Fibroblast of mammary gland (primary cell): ENCODE data around the gene ERC1.
A peak's percentile ranks its signal among the peaks of the same experiment; 100 is the strongest.

Source experiments
- DNase-seq: peaks from one replicate; pipeline ENCODE4 v3.0.0-alpha.2; 2010; ENCODE audit warnings: low read depth
- H3K4me3 ChIP-seq: 2 replicates; pipeline ENCODE4 v1.5.1; 2011; ENCODE audit warnings: low read depth, mild to moderate bottlenecking, low read length, moderate library complexity; ENCODE audit not compliant: control insufficient read depth
- CTCF ChIP-seq: conservative IDR thresholded peaks from 2 replicates; pipeline ENCODE4 v1.5.1; 2011; ENCODE audit warnings: low read depth, low read length, inconsistent platforms; ENCODE audit not compliant: control insufficient read depth, insufficient read depth

The ERC1 gene

GRCh38 chr12:1218369-1218768 lies 227.3 kb downstream of the ERC1 start:
- no peak for TF ChIP-seq CTCF
- H3K4me3 ChIP-seq, result no peak overlapping the region
- no peak for DNase-seq

GRCh38 chr12:1220127-1221092 lies 229.4 kb downstream of the ERC1 start:
- TF ChIP-seq CTCF, result no peak
- H3K4me3 ChIP-seq, result no peak overlapping the region

GRCh38 chr12:1222858-1223639 lies 232.0 kb downstream of the ERC1 start:
- no peak for TF ChIP-seq CTCF
- H3K4me3 ChIP-seq, result no peak overlapping the region
- no peak for DNase-seq

More at GRCh38 chr12:1220127-1221092, 229.4 kb downstream of the ERC1 start:
- DNase-seq, result peak; percentile 10

GRCh38 chr12:1226951-1227350 lies 235.9 kb downstream of the ERC1 start:
- peak; percentile 8 for DNase-seq
- H3K4me3 ChIP-seq, result no peak overlapping the region
- no peak for TF ChIP-seq CTCF

- DNase-seq, result peak; percentile 56
- TF ChIP-seq CTCF, result no peak
- H3K4me3 ChIP-seq, result no peak overlapping the region
These were observed 243.1 kb downstream of the ERC1 start for GRCh38 chr12:1234073-1234472.

GRCh38 chr12:1246637-1247036 lies 255.6 kb downstream of the ERC1 start:
- no peak for TF ChIP-seq CTCF
- DNase-seq, result no peak
- H3K4me3 ChIP-seq, result no peak overlapping the region
